Esophagus squamous epithelium (tissue), 5 donors: Measurements from ENCODE around the gene SCLY. TPM values are rescaled to one million over a fixed set of nuclear protein-coding genes. Genes with fewer than 3 reads are reported as not detected.

Source experiments
- DNase-seq: peaks from one replicate; lab custom pipeline; 2025; lab: John Stamatoyannopoulos, UW
- H3K27ac ChIP-seq, 4 donors: fragments of 200-600 bp; sonication (generic); one replicate each; pipeline ENCODE4 v1.5.1; 2016 to 2019; ENCODE audit warnings: mild to moderate bottlenecking in 1 of 4
- H3K27me3 ChIP-seq, 4 donors: fragments of 200-600 bp; sonication (generic); 1 replicate in 3 of 4; 2 replicates in 1 of 4; pipeline versions ENCODE4 v1.5.1 to v1.6.0; 2017 to 2021; ENCODE audit warnings: antibody characterized with exemption in 1 of 4
- H3K36me3 ChIP-seq, 3 donors: fragments of 200-600 bp; sonication (generic); one replicate each; pipeline ENCODE4 v1.5.1; 2016 to 2019
- H3K4me1 ChIP-seq, 3 donors: fragments of 200-600 bp; sonication (generic); one replicate each; pipeline ENCODE4 v1.5.1; 2017 to 2019
- H3K4me3 ChIP-seq, 4 donors: fragments of 200-600 bp; sonication (generic); 1 replicate in 3 of 4; 2 replicates in 1 of 4; pipeline ENCODE4 v1.5.1; 2016 to 2019; ENCODE audit warnings: mild to moderate bottlenecking in 2 of 4, moderate library complexity in 1 of 4
- H3K9me3 ChIP-seq, 3 donors: fragments of 200-600 bp; sonication (generic); one replicate each; pipeline ENCODE4 v1.5.1; 2016 to 2019
- CTCF ChIP-seq, 6 experiments: fragments of 450-650 bp in 4 of 6; fragments of 200-600 bp in 2 of 6; sonication (generic) in 2 of 6; IDR thresholded peaks; one replicate each; pipeline ENCODE4 v1.5.1; 2016 to 2019; ENCODE audit warnings: antibody characterized with exemption in 6 of 6, mild to moderate bottlenecking in 4 of 6, moderate library complexity in 4 of 6
- POLR2A ChIP-seq, 4 donors: fragments of 450-650 bp; IDR thresholded peaks; one replicate each; pipeline ENCODE4 v1.6.1; 2017; ENCODE audit warnings: antibody characterized with exemption in 4 of 4, mild to moderate bottlenecking in 4 of 4, moderate library complexity in 3 of 4
- WGBS, 2 donors: methylation state at CpG; one replicate each; pipeline ENCODE4 v1.1.5; 2018; 5-methylcytosine and 5-hydroxymethylcytosine counted together
- intact Hi-C: fragments of 100-400 bp; cut with DNase I; formaldehyde crosslinking; loops from one replicate; pipeline ENCODE4 v1.15.0; 2022
- total RNA-seq, 4 donors: library from RNA; depleted of rRNA; stranded (reverse); fragments of >200 nt; gene quantifications; one replicate each; pipeline ENCODE4 v1.1.0, GENCODE V29; 2016
- donor health status: DM: yes; HTN: yes; CAD: no.

Gene SCLY
- total RNA-seq, 4 donors from 2014 or later: 3.0 to 14.0 (median 11.4) TPM

DNA sequence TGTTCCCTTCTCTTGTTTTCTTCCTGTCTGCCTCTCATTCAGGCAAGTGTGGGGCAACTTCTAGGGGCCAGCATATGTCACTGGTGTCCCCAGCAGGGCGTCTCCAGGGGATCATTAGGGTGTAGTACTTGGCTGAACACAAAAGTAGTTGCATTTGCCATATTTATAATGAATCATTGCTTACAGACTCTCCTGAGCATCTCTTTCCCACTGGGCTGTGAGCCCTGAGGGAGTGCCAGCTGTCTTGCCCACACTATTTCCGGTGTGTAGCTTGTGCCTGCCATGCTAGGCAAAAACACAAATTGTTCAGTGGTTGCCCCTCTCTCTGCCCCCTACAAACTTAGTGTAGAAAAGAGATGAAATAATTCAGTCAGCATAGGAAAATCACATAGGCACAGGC, 40.8 kb upstream of the SCLY start:
- Histone ChIP-seq H3K27me3 (no peaks in the 10 kb centered on the region), H3K36me3 (peaks cover 0 to 43% (median 0%) of the 10 kb centered on the region in 3 donors), H3K9me3 (no peaks in the 10 kb centered on the region), H3K27ac (no peak overlapping the region), H3K4me1 (peaks cover 0 to 10% (median 0%) of the 10 kb centered on the region in 3 donors), H3K4me3 (no peak overlapping the region)
- intact Hi-C loops: no loop called here
- no peak for TF ChIP-seq CTCF (IDR thresholded peaks at IDR 0.05)
- WGBS, 2 donors: 37 to 72% methylated on average over 2 of the region's 2 CpGs
- no peak for DNase-seq

GRCh38 chr2:238020816-238021215, 40.0 kb upstream of the SCLY start:
- Histone ChIP-seq H3K4me1 (peaks cover 4 to 18% (median 6%) of the 10 kb centered on the region in 3 donors), H3K9me3 (no peaks in the 10 kb centered on the region), H3K4me3 (no peak overlapping the region), H3K27me3 (no peaks in the 10 kb centered on the region), H3K27ac (no peak overlapping the region), H3K36me3 (peaks cover 0 to 47% (median 0%) of the 10 kb centered on the region in 3 donors)
- intact Hi-C loops: no loop called here
- no peak for TF ChIP-seq POLR2A (IDR thresholded peaks at IDR 0.05)
- TF ChIP-seq CTCF (IDR thresholded peaks at IDR 0.05): no peak
- 87 to 97% methylated on average over 4 to 8 of the region's 9 CpGs for WGBS, 2 donors
- DNase-seq: no peak

DNA sequence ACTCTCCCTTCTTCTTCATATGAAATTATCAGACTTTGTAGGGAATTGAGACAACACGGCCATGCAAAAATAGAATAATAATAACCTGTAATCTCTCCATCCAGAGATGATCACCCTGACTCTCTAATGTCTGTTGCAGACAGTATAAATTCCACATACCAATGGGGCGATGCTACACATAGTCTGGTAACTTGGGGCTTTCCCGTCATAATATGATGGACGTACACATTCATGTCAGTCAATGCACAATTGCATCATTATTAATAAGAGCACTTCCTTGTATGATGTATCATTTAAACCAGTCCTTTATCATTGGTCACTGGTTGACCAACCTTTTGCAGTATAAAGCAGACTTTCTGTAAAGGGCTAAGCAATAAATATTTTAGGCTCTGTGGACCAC, 39.5 kb upstream of the SCLY start:
- Histone ChIP-seq H3K4me1 (peaks cover 8 to 23% (median 11%) of the 10 kb centered on the region in 3 donors), H3K36me3 (peaks cover 0 to 52% (median 0%) of the 10 kb centered on the region in 3 donors), H3K9me3 (no peaks in the 10 kb centered on the region), H3K27ac (no peak overlapping the region), H3K27me3 (no peaks in the 10 kb centered on the region), H3K4me3 (no peak overlapping the region)
- WGBS, 2 donors: 69 to 81% methylated on average over 4 of the region's 4 CpGs
- no peak for TF ChIP-seq POLR2A (IDR thresholded peaks at IDR 0.05)
- TF ChIP-seq CTCF (IDR thresholded peaks at IDR 0.05): no peak
- intact Hi-C loops: no loop called here
- DNase-seq: no peak

DNA sequence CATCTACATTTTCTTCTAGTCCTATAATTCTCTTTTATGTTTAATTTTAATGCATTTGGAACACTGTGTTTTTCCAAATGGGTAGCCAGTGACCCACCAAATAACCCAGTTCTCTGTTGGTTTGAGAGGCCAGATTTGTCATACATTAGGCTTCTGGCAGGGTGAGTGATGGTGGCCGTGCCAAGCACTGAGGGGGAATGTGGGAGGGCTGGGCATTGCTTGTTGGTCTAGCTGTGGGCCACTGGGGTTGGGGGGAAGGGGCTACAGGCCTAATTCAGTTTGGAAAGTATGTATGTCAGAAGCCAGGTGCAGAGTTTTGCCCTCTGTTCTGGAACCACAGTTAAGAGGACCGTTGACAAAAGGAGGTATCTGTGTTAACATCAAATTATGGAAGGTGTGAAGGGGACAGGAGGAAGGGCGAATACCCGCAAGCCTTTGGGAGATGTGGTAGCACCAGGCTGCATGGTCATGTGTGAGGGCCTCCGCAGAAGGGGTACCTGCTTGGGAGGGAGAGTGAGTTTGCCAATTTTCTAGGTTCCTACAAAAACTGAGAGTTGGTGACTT, 38.1 kb upstream of the SCLY start:
- intact Hi-C loops: no loop called here
- Histone ChIP-seq H3K27ac (no peak overlapping the region), H3K9me3 (no peaks in the 10 kb centered on the region), H3K4me1 (peaks cover 8 to 28% (median 11%) of the 10 kb centered on the region in 3 donors), H3K27me3 (no peaks in the 10 kb centered on the region), H3K36me3 (peaks cover 0 to 59% (median 0%) of the 10 kb centered on the region in 3 donors), H3K4me3 (no peak overlapping the region)
- TF ChIP-seq CTCF (IDR thresholded peaks at IDR 0.05) (no peak), POLR2A (IDR thresholded peaks at IDR 0.05) (no peak)
- no peak for DNase-seq
- 83 to 84% methylated on average over 5 of the region's 5 CpGs for WGBS, 2 donors

GRCh38 chr2:238023608-238024007, 37.2 kb upstream of the SCLY start:
- no peaks in the 10 kb centered on the region for H3K9me3 ChIP-seq
- no peak overlapping the region for H3K27ac ChIP-seq
- no peaks in the 10 kb centered on the region for H3K27me3 ChIP-seq
- H3K4me3 ChIP-seq: no peak overlapping the region
- TF ChIP-seq CTCF (IDR thresholded peaks at IDR 0.05) (no peak), POLR2A (IDR thresholded peaks at IDR 0.05) (no peak)
- DNase-seq: no peak
- H3K36me3 ChIP-seq: peaks cover 0 to 54% (median 0%) of the 10 kb centered on the region in 3 donors
- peaks cover 8 to 28% (median 11%) of the 10 kb centered on the region in 3 donors for H3K4me1 ChIP-seq
- 92 to 93% methylated on average over 2 of the region's 2 CpGs for WGBS, 2 donors
- intact Hi-C loops: no loop called here
